Right forelimb (tissue), 1 donor: Measurements from ENCODE around the gene PHACTR1.
"Not testable (repeated sequence)": the region's sequence is repeated elsewhere in the genome, so short reads cannot be mapped to it uniquely, and the experiment has no call there.

Source experiments
- DNase-seq: peaks from one replicate; pipeline ENCODE4 v3.0.0-alpha.2; 2018

The PHACTR1 gene

DNA sequence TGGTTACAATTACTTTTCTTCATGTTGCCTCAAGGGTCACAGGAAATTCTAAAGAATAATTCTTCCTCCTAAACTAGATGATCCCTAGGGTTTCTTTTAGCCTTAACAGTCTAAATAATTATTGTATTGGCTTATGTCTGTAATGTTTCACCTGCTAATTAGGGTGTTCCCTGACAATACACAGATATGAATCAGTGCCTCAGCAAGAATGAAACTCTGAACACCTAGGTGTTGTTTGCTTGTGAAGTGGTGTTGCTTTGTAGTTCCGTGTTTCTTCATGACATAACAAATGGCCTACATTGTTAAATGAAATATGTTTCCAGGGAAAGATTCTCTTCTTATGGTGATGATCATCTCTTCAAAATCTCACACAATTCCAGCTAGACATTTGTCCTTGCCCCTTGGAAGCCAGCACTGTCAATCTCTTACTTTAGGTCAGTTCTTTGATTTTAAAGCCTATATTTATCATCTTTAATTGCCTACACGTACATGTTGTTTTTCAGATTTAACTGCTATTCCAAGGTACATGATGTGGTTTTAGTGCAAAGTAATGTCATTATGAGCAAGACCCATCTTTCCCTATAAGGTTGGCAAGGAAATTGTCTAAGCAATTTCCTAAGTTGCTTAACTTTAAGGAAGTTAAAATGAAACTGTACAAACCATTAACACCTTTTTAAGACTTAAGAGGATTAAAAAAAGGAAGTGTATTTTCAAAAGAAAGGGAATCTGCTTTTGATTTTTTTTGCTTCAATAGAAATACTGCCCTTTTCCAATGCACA, 499.9 kb downstream of the PHACTR1 start:
- DNase-seq: no peak

- DNase-seq: no peak
Measured at GRCh38 chr6:13217206-13217905, 500.8 kb downstream of the PHACTR1 start.

DNA sequence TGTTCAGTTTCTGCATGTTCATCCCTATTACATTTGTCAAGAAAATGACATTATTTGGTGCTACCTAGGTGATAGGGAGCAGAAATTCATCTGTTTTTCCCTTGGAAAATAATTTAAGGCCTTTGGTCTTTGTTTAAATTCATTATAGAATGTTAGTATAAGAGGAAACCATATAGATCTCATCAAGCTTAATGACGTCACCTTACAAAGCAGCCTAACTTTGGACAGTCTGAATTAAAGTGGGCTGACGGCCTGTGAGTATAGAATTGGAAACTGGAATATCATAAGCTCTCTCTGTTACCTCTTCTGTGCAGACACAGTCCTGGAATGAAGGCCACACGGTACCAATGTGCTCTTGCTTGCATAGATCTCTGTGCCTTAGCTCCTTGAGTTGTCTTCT, 503.7 kb downstream of the PHACTR1 start:
- DNase-seq: no peak

DNA sequence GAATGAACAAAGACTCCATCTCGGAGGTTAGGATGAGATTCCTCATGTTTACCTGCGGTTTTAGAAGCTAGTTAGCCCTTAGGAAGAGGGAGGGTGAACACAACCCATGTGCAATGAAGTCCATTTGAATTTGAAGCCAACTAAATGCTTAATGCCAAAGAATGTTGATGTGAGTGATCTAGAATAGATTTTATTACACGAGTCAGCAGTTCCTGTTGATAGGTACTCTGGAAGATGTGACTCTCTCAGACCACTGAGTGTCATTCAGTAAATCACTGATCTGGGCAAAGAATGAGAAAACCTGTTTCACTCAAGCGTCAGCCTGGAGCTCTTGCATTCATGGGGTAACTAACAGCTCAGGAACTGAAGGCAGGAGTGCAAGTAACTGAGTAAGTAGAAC, 505.5 kb downstream of the PHACTR1 start:
- DNase-seq: no peak

- no peak for DNase-seq
Measured at GRCh38 chr6:13226071-13226470, 509.5 kb downstream of the PHACTR1 start.

DNA sequence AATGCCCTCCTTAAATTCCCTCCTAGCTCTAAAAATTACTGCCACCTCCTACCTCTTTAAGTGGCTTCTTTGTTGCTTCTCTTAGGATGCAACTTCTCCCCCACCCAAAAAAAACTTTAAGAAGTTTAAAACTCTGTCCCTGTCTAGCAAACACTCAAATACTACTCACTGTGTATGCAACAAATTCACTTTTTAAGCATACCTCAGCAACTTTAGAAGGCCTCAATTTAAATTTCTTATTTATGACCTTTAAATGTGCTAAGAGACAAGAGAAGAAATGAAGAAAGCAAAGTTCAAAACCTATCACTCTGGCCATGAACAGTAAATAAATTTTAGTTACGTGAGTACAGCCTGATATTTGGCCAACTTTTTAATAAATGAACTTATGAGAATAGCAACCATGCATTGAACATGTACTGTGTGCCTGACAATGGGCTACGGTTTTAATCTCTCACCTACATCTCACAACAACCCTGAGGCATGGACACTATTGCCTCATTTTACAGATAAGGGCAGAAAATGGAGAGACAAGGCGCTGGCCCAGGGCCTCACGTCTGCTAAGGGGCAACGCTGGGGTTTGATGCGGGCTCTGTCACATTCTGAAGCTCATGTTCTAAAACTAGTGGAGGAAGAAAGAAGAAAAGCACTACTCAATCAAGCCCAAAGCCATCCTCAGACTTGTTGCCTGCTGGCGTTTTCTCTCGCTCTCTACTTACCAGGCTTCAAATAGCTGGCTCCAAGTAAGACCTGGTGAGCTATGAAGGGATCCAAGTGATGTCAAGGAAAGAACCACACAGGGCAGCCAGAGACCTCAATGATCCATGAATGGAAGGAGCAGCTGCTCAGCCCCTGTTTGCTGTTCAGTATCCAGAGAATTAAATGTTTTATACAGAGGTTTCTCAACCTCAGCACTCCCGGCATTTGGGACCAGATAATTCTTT, 512.0 kb downstream of the PHACTR1 start:
- no peak for DNase-seq

- no peak for DNase-seq
Measured at GRCh38 chr6:13229205-13230085, 512.9 kb downstream of the PHACTR1 start.

DNA sequence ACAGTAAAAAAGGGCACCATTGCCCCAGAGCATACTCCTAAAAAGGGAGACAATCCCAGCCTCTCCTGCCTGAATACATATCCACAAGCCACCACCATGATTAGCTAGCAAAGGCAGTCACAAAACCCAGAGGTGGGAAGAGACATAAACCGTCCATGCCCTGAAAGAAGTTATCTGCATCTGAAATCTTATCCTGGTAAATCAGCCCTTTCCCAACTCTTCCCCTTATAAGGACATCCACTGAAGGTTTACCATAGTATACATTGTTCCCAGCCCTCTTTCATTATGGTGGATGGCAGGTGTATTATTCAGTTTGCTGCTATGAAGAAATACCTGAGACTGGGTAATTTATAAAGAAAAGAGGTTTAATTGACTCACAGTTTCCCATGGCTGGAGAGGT, 516.5 kb downstream of the PHACTR1 start:
- DNase-seq: no peak

- no peak for DNase-seq
Measured at GRCh38 chr6:13234130-13234529, 517.6 kb downstream of the PHACTR1 start.

GRCh38 chr6:13235339-13235738, 518.8 kb downstream of the PHACTR1 start:
- no peak for DNase-seq

DNA sequence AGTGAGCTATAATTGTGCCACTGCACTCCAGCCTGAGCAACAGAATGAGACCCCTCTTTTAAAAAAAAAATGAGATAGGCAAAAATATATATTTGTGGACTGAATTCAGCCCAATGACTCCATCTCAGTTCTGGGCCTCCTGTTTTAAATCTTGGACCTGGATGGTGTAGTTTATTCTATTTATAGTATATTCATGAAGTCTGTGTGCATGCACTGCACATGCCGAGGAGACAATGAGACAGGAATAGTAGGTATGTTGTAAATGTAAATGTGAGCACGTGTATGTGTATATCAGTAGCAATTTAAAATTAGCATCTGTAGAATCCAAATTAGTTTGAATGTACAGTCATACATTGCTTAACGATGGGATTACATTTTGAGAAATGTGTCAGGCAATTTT, 520.8 kb downstream of the PHACTR1 start:
- DNase-seq: no peak

- no peak for DNase-seq
Measured at GRCh38 chr6:13238017-13238416, 521.5 kb downstream of the PHACTR1 start.

DNA sequence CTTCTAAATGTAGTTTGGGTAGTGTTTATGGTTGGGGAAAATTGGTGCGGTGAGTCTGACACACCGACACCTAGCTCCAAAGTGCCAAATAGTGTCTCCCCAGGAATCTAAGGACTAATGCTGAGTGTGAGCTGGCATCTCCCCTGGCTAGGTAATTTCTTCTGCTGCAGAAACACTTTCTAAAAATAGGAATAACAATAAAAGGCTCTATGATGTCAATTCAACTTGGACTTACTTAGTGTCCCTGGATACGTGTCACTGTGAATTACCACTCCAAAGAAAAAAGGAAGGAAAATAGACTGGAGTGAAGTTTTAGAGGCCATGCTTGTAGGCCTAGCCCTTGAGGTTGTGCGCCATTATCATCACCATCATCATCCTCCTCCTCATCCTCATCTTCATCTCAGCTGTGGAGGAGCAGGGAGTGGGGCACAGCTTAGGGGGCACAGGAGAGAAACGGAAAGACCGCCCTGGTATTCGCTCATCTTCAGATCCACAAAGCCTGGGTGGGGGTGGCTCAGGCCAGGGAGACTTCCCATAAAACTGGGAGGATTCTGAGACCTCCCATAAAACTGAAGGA, 522.2 kb downstream of the PHACTR1 start:
- DNase-seq: no peak

- no peak for DNase-seq
Measured at GRCh38 chr6:13239530-13240455, 523.2 kb downstream of the PHACTR1 start.

- DNase-seq: no peak
Measured at GRCh38 chr6:13241364-13241763, 524.8 kb downstream of the PHACTR1 start.

GRCh38 chr6:13242178-13242577, 525.6 kb downstream of the PHACTR1 start:
- DNase-seq: no peak

GRCh38 chr6:13242590-13242989, 526.0 kb downstream of the PHACTR1 start:
- no peak for DNase-seq

- no peak for DNase-seq
Measured at GRCh38 chr6:13243033-13243432, 526.5 kb downstream of the PHACTR1 start.

GRCh38 chr6:13243745-13244144, 527.2 kb downstream of the PHACTR1 start:
- not testable (repeated sequence) for DNase-seq

- no peak for DNase-seq
Measured at GRCh38 chr6:13247627-13248026, 531.1 kb downstream of the PHACTR1 start.

GRCh38 chr6:13248053-13248452, 531.5 kb downstream of the PHACTR1 start:
- no peak for DNase-seq
